SK-N-SH (cell line): ENCODE results near the gene KIRREL1.

ENCODE experiments used
- CTCF ChIP-seq: fragments of 200-600 bp; sonication (generic); IDR thresholded peaks from 2 replicates; pipeline ENCODE4 v1.6.1; 2017; ENCODE audit warnings: antibody characterized with exemption, mild to moderate bottlenecking, moderate library complexity
- EP300 ChIP-seq, 2 experiments: IDR thresholded peaks; 2 replicates each; pipeline versions ENCODE4 v1.4.0 to v1.6.1; 2012; ENCODE audit warnings: borderline replicate concordance in 1 of 2, low read depth in 1 of 2, low read length in 1 of 2
- EZH2phosphoT487 ChIP-seq: fragments of 200-600 bp; sonication (generic); IDR thresholded peaks from 2 replicates; pipeline ENCODE4 v1.6.1; 2017; ENCODE audit warnings: low read depth, mixed run types, mild to moderate bottlenecking, antibody characterized with exemption, moderate library complexity, borderline replicate concordance
- SIN3A ChIP-seq: IDR thresholded peaks from 2 replicates; pipeline ENCODE4 v1.6.1; 2012; ENCODE audit warnings: low read depth, mild to moderate bottlenecking, low read length, moderate library complexity, borderline replicate concordance
- TEAD4 ChIP-seq: IDR thresholded peaks from 2 replicates; pipeline ENCODE4 v1.4.0; 2012; ENCODE audit warnings: mild to moderate bottlenecking, borderline replicate concordance; ENCODE audit not compliant: insufficient read depth
- USF2 ChIP-seq: fragments of 150-350 bp; IDR thresholded peaks from 2 replicates; pipeline ENCODE4 v1.6.1; 2017; ENCODE audit warnings: antibody characterized with exemption, low read length, low read depth, borderline replicate concordance

DNA sequence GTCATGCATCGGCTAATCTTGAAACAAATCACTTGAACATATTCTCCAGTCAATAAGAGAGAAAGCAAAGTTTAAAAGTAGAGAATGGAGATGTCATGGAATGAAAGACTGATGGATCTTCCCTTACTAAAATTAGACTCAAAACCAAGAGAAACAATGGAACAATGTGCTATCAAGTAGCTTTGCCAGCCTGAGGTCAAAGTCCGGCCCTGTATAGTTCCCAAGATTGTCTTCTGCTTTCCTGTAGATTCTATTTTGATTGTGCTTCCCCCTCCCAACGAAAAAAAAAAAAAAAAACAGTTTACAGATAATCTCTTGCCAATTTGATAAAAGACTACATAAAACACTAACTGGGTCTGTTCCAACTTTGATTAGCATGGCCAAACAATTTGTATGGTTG is 40.8 kb upstream of the KIRREL1 start:
- no peak for TF ChIP-seq CTCF
- TF ChIP-seq SIN3A = no peak
- no peak for TF ChIP-seq TEAD4
- no peak for TF ChIP-seq USF2
- no peak for TF ChIP-seq EZH2phosphoT487
- no peak for TF ChIP-seq EP300 (IDR thresholded peaks at IDR 0.05; ENCODE audit: borderline replicate concordance in 1 of 2, low read depth in 1 of 2, low read length in 1 of 2)
